ENCODE data around the gene THRB. TPM values are rescaled to one million over a fixed set of nuclear protein-coding genes. Genes with fewer than 3 reads are reported as not detected.

THRB gene
- total and polyA plus RNA-seq, 9 of the 15 experiments (the other 6 are each of a cell fraction or from before 2014, with no cell fraction given) = 1.7 to 14.9 (median 6.9) TPM

- H2AFZ ChIP-seq (ENCODE audit: low read depth, low read length) = no peak overlapping the region
- H4K20me1 ChIP-seq (replicated peaks; ENCODE audit: control insufficient read depth, insufficient read depth, low read length) = no peaks in the 10 kb centered on the region
- intact Hi-C loops (cut with micrococcal nuclease) (no loop called here), in situ Hi-C loops (cut with MboI) (no loop called here)
- no peak overlapping the region for H3K27ac ChIP-seq (ENCODE audit: extremely low read depth, low read depth, low read length)
- WGBS (ENCODE audit: insufficient coverage, low coverage, missing lambda C conversion rate) = 62% methylated on average over 1 of the region's 1 CpG
- CTCF ChIA-PET (ENCODE audit: low intra/inter-chr PET ratio) = no interaction called here
- DNase-seq (ENCODE audit: extremely low read depth in 1 of 4, low spot score in 3 of 4) (no peak), ATAC-seq (no peak), FAIRE-seq (no peak)
- H3K79me2 ChIP-seq (ENCODE audit: control insufficient read depth, insufficient read depth, low read length) = no peaks in the 10 kb centered on the region
- H3K9me1 ChIP-seq (ENCODE audit: control insufficient read depth, insufficient read depth, low read length) = no peaks in the 10 kb centered on the region
- H3K36me3 ChIP-seq (ENCODE audit: control insufficient read depth, insufficient read depth, low read length) = no peaks in the 10 kb centered on the region; the same call in 2 of the 3 replicates
- POLR2A ChIA-PET = interaction anchor here (1.1 kb wide), 1 partner anchor 12 kb away, joined by 3 read pairs; no protein-coding TSS in a partner anchor
- no peak overlapping the region for H3K4me3 ChIP-seq
- TF ChIP-seq ATF4 (CRISPR knock-in tag; IDR thresholded peaks at IDR 0.05) (no peak), SRF (CRISPR knock-in tag; IDR thresholded peaks at IDR 0.05) (peak in 1 of 2 experiments; percentile 53; a peak in 1 of 4 replicates), CEBPB (tag; IDR thresholded peaks at IDR 0.05) (peak; percentile 83), HLTF (IDR thresholded peaks at IDR 0.05) (no peak), CEBPG (CRISPR knock-in tag; IDR thresholded peaks at IDR 0.05) (no peak), CEBPG (tag; conservative IDR thresholded peaks at IDR 0.05 in 1 of 2, IDR thresholded peaks at IDR 0.05 in 1 of 2) (peak; percentile 12 to 79; a peak in 3 of 4 replicates), MIER1 (IDR thresholded peaks at IDR 0.05; ENCODE audit: low read depth) (no peak), HMBOX1 (IDR thresholded peaks at IDR 0.05) (peak; percentile 53; the same call in 1 of the 2 replicates), FOSL1 (tag; conservative IDR thresholded peaks at IDR 0.05) (peak; percentile 67), ZNF398 (CRISPR knock-in tag; IDR thresholded peaks at IDR 0.05) (no peak), MEIS2 (IDR thresholded peaks at IDR 0.05; ENCODE audit: partially characterized antibody) (peak; percentile 68), PBX2 (CRISPR knock-in tag; IDR thresholded peaks at IDR 0.05; ENCODE audit: low read depth) (no peak), PBX2 (tag; conservative IDR thresholded peaks at IDR 0.05; ENCODE audit: low read depth) (peak; percentile 66), ZNF655 (CRISPR knock-in tag; IDR thresholded peaks at IDR 0.05) (no peak), LEF1 (IDR thresholded peaks at IDR 0.05) (no peak)
- H3K27me3 ChIP-seq (ENCODE audit: control insufficient read depth in 2 of 2, insufficient read depth in 2 of 2, low read length in 2 of 2) = no peaks in the 10 kb centered on the region
- H3K4me1 ChIP-seq (replicated peaks in 1 of 2; ENCODE audit: control insufficient read depth in 2 of 2, insufficient read depth in 2 of 2, low read length in 2 of 2) = peaks cover 0 to 31% of the 10 kb centered on the region in 2 experiments; a peak in 3 of 5 replicates
- H3K9ac ChIP-seq (ENCODE audit: insufficient read depth in 1 of 2, low read depth in 2 of 2, low read length in 2 of 2) = no peak overlapping the region
- no TSS peak for BruUV-seq (replicated peaks)
- H3K9me3 ChIP-seq (replicated peaks; ENCODE audit: control insufficient read depth, insufficient read depth, low read depth, low read length) = no peaks in the 10 kb centered on the region
- no peak overlapping the region for H3K4me2 ChIP-seq (ENCODE audit: insufficient read depth, low read length)
These were observed 13.8 kb upstream of the THRB start for GRCh38 chr3:24508423-24508839.

Measured in K562 (cell line).